ENCODE data around the gene RAB3GAP2.

DNA sequence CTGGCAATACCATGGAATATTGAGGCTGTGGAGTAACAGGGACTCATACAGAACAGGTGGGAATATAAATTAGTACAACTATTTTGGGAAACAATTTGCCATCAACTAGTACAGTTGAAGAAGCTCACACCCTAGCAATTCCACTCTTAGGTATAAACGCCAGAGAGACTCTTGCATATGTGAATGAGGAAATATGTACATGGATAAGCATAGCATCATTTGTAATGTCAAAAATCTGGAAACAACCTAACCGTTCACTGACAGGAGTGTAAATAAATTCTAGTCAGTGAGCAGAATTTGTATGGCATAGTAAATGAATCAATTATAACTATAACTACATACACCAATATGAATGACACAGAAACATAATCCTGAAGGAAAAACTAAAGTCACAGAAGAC, 83.7 kb downstream of the RAB3GAP2 start:
- TF ChIP-seq, protein P1, sequence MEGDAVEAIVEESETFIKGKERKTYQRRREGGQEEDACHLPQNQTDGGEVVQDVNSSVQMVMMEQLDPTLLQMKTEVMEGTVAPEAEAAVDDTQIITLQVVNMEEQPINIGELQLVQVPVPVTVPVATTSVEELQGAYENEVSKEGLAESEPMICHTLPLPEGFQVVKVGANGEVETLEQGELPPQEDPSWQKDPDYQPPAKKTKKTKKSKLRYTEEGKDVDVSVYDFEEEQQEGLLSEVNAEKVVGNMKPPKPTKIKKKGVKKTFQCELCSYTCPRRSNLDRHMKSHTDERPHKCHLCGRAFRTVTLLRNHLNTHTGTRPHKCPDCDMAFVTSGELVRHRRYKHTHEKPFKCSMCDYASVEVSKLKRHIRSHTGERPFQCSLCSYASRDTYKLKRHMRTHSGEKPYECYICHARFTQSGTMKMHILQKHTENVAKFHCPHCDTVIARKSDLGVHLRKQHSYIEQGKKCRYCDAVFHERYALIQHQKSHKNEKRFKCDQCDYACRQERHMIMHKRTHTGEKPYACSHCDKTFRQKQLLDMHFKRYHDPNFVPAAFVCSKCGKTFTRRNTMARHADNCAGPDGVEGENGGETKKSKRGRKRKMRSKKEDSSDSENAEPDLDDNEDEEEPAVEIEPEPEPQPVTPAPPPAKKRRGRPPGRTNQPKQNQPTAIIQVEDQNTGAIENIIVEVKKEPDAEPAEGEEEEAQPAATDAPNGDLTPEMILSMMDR (IDR thresholded peaks at IDR 0.05), result no peak
- TF ChIP-seq POLR2A (IDR thresholded peaks at IDR 0.05), result no peak

Data from gastroesophageal sphincter (tissue), 3 donors.